Hematopoietic multipotent progenitor cell treated with erythropoietin and hydrocortisone succinate and interleukin-3 and kit ligand, for 15 days (in vitro differentiated cells): ENCODE results near the gene GTF3C5.
A peak's percentile ranks its signal among the peaks of the same experiment; 100 is the strongest.
"Not testable (repeated sequence)": the region's sequence is repeated elsewhere in the genome, so short reads cannot be mapped to it uniquely, and the experiment has no call there.

Source experiments
- DNase-seq: peaks from one replicate; pipeline ENCODE4 v3.0.0-alpha.2; 2015; ENCODE audit warnings: low spot score

The GTF3C5 gene

DNA sequence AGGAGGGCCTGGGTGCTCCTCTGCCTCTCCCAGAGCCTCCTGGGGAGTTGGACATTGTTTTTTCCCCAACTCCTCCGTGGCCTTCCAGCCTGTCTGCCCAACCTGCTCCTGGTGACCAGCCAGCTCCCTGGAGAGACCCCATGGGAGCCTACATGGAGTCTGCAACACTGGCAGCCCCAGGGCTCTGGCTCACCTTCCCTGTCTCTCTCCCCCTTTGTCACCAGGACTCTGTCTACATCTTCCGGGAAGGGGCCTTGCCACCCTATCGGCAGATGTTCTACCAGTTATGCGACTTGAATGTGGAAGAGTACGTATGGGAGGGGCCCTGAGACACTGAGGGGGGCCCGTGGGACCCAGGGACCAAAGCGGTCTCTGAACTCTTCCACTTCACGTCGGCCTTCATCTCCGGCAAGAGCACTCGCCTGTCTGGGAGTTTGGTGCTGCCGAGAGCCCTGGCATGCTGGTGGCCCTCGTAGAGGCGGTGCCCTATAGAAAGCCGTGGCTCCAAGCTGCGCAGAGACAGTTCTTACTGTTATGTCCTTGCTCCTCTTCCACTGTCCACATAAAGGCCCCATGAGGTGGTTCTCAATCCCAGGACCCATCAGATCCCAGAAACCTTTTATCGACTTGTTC, 25.1 kb downstream of the GTF3C5 start:
- DNase-seq: no peak

DNA sequence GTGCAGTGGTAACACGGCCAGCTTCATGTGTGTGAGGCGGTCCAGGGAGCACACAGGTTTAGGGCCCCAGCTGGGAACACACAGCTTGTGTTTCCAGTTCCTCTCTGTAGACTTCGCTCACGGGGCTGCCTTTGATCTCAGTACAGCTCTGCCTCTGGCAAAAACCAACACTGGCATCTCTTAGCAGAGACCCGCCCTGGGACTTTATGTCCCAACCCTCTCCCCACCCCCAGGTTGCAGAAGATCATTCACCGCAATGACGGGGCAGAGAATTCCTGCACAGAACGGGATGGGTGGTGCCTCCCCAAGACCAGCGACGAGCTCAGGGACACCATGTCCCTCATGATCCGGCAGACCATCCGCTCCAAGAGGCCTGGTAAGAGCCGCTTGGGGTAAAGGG, 25.7 kb downstream of the GTF3C5 start:
- DNase-seq: no peak

DNA sequence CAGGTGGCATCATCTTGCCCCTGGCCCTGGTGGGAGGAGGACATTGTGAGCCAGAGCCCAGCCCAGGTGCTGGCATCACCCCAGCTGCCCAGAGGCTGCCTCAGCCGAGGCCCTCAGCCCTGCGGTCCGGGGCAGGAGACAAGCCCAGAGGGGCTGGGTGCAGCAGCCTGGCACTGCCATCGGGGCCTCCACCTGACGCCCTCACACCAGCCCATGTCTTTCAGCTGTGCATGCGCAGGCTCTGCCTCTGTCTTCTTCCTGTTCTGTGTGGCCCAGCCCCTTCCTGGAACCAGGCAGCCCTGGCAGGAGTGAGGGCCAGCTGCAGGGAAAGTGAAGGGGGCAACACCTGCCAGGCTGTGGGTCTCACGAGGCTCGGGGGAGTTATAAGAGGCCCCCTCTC, 26.2 kb downstream of the GTF3C5 start:
- no peak for DNase-seq

DNA sequence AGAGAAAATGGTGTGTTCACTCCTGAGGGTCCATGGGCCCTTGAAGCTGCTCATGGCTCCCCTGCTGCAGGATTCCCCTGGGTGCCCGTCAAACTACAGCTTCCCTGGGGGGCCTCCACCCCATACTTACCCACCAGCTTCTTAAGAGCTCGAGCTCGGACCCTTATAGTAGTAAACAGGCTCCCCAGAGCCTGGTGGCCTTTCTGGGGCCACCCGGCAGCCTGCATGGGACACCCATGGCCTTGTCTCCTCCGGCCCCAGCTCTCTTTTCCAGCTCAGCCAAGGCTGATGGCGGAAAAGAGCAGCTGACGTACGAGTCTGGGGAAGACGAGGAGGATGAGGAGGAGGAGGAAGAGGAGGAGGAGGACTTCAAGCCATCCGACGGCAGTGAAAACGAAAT, 26.8 kb downstream of the GTF3C5 start:
- no peak for DNase-seq

DNA sequence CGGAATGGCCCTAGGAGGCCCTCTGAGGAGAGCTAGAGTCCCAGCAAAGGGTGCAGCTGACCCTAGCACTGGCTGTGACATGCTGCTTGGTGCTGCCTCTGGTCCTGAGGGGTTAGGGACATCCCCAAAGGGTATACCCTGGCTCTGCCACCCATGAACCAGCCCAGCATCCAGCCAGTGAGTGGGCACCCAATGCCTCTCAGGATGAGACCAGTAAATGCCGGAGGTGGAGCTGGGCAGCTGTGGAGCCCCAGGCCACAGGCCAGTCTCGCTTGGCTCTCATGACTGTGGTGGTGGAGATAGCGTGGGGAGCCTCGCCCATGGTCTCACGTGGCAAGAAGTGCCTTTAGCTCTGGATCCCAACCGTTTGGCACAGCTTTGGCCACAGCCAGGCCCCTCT, 27.3 kb downstream of the GTF3C5 start:
- no peak for DNase-seq

DNA sequence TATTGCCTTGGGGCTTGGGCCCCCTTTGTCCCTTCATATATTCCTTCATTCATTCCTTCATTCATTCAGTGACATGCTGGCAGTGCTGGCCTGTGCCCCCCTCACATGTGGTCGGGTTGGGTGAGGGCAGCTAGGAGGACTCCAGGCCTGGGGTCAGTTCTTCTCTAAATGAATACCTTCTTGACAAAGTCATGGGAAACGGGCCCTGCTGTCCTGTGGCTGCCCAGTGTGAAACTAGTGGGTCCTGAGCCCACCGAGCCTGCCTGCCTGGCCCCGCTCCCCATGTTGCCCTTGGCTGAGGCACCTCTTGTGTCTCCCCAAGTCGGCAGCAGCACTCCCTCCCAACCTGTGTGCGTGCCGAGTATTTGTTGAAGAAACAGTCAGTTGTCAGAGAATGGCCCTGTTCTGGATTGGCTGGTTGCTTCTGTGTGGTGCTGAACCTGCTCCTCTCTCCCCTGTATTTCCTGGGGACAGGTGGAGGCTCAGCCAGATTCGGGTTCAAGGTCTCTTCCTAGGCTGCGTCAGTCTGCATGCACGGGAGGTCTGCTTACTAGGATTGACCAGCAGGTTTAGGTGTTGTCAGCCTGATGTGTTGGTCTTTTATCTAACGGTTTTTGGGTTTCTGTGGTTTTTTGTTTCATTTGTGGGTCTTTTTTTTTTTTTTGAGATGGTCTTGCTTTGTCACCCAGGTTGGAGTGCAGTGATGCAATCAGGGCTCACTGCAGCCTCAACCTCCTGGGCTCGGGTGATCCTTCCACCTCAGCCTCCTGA, 27.9 kb downstream of the GTF3C5 start:
- DNase-seq: no peak

DNA sequence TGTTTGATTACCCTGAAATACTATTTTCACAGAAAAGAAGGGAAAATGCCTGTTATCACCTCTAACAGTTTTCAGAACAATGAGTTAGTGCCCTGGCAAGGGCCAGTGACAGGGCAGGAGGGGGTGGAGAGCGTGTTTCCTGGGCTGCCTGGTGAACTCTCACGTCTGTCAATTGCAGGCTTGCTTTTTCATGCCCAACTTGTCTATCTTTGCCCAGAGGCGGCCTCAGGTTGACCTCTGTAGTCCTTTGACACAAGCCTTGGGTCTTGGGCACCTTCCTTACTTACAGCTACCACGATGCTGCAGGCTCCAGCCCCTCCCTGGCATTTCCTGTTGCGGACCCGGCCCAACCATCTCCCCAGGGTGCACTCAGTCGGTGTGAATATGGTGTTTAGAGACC, 28.8 kb downstream of the GTF3C5 start:
- no peak for DNase-seq

DNA sequence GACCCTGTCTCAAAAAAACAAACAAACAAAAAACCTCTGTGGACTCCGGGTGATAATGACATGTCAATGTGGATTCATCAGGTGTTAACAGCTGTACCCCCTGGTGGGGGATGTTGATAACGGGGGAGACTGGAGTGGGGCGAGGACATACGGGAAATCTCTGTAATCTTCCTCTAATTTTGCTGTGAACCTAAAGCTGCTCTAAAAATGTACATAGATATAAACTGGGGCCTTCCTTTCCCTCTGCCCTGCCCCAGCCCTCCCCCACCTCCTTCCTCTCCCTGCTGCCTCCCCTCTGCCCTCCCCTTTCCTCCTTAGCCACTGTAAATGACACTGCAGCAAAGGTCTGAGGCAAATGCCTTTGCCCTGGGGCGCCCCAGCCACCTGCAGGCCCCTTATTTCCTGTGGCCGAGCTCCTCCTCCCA, 29.6 kb downstream of the GTF3C5 start:
- peak; percentile 12 for DNase-seq

DNA sequence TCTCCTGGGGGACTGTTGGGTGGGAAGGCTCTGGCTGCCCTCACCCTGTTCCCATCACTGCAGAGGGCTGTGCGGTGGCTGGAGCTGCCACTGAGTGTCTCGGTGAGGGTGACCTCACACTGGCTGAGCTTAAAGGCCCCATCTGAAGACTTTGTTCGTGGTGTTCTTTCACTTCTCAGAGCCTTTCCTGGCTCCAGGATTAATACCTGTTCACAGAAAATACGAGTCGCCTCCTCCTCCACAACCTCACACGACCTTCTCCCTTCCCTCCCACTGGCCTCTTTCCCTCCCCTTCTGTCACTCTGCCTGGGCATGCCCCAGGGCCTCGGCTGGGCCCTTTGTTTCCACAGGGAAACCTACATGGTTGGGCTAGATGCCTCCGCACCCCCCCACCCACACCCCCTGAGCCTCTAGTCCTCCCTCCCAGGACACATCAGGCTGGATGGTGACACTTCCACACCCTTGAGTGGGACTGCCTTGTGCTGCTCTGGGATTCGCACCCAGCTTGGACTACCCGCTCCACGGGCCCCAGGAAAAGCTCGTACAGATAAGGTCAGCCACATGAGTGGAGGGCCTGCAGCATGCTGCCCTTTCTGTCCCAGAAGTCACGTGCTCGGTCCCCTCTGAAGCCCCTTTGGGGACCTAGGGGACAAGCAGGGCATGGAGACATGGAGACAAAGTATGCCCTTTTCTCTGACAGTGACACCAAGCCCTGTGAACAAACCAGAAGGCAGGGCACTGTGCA, 30.4 kb downstream of the GTF3C5 start:
- DNase-seq: not testable (repeated sequence)

DNA sequence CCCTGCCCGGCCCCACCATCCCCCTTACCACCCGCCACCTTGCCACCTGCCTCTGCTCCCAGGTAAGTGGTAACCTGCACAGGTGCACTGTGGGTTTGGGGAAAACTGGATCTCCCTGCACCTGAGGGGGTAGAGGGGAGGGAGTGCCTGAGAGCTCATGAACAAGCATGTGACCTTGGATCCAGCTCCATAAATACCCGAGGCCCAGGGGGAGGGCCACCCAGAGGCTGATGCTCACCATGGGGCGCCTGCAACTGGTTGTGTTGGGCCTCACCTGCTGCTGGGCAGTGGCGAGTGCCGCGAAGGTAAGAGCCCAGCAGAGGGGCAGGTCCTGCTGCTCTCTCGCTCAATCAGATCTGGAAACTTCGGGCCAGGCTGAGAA, 31.0 kb downstream of the GTF3C5 start, which contains the start of gene CEL:
Gene CEL (plus strand): TSS at position 218 of the 382 bp plus-strand sequence. CDS start 22 bp downstream, at position 240.
- DNase-seq: not testable (repeated sequence)

DNA sequence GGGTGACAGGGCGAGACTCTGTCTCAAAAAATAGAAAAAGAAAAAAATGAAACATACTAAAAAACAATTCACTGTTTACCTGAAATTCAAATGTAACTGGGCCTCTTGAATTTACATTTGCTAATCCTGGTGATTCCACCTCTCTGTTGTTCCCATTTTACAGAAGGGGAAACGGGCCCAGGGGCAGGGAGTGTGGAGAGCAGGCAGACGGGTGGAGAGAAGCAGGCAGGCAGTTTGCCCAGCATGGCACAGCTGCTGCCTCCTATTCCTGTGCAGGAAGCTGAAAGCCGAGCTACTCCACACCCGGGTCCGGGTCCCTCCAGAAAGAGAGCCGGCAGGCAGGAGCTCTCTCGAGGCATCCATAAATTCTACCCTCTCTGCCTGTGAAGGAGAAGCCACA, 31.8 kb downstream of the GTF3C5 start:
- not testable (repeated sequence) for DNase-seq

DNA sequence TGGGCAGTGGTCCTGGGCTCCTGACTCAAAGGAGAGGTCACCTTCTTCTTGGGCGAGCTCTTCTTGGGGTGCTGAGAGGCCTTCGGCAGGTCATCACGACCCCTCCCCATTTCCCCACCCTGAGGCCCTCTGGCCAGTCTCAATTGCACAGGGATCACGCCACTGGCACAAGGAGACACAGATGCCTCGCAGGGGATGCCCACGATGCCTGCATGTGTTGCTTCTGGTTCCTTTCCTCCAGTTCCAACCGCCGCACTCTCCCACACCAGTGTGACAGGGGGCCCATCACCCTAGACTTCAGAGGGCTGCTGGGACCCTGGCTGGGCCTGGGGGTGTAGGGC, 32.3 kb downstream of the GTF3C5 start:
- no peak for DNase-seq

DNA sequence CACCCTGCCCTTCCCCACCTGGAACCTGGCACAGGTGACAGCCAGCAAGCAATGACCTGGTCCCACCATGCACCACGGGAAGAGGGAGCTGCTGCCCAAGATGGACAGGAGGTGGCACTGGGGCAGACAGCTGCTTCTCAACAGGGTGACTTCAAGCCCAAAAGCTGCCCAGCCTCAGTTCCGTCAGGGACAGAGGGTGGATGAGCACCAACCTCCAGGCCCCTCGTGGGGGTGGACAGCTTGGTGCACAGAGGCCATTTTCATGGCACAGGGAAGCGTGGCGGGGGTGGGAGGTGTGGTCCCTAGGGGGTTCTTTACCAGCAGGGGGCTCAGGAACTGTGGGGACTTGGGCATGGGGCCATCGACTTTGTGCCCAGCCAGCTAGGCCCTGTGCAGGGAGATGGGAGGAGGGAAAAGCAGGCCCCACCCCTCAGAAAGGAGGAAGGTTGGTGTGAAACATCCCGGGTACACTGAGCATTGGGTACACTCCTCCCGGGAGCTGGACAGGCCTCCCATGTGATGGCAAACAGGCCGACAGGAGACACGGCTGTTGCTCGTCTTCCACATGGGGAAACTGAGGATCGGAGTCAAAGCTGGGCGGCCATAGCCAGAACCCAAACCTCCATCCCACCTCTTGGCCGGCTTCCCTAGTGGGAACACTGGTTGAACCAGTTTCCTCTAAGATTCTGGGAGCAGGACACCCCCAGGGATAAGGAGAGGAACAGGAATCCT, 32.9 kb downstream of the GTF3C5 start:
- DNase-seq: no peak

DNA sequence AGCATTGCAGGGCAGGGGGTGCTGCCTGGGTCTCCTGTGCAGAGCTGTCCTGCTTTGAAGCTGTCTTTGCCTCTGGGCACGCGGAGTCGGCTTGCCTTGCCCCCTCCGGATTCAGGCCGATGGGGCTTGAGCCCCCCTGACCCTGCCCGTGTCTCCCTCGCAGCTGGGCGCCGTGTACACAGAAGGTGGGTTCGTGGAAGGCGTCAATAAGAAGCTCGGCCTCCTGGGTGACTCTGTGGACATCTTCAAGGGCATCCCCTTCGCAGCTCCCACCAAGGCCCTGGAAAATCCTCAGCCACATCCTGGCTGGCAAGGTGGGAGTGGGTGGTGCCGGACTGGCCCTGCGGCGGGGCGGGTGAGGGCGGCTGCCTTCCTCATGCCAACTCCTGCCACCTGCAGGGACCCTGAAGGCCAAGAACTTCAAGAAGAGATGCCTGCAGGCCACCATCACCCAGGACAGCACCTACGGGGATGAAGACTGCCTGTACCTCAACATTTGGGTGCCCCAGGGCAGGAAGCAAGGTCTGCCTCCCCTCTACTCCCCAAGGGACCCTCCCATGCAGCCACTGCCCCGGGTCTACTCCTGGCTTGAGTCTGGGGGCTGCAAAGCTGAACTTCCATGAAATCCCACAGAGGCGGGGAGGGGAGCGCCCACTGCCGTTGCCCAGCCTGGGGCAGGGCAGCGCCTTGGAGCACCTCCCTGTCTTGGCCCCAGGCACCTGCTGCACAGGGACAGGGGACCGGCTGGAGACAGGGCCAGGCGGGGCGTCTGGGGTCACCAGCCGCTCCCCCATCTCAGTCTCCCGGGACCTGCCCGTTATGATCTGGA, 33.7 kb downstream of the GTF3C5 start:
- no peak for DNase-seq

DNA sequence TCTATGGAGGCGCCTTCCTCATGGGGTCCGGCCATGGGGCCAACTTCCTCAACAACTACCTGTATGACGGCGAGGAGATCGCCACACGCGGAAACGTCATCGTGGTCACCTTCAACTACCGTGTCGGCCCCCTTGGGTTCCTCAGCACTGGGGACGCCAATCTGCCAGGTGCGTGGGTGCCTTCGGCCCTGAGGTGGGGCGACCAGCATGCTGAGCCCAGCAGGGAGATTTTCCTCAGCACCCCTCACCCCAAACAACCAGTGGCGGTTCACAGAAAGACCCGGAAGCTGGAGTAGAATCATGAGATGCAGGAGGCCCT, 34.2 kb downstream of the GTF3C5 start:
- DNase-seq: no peak

DNA sequence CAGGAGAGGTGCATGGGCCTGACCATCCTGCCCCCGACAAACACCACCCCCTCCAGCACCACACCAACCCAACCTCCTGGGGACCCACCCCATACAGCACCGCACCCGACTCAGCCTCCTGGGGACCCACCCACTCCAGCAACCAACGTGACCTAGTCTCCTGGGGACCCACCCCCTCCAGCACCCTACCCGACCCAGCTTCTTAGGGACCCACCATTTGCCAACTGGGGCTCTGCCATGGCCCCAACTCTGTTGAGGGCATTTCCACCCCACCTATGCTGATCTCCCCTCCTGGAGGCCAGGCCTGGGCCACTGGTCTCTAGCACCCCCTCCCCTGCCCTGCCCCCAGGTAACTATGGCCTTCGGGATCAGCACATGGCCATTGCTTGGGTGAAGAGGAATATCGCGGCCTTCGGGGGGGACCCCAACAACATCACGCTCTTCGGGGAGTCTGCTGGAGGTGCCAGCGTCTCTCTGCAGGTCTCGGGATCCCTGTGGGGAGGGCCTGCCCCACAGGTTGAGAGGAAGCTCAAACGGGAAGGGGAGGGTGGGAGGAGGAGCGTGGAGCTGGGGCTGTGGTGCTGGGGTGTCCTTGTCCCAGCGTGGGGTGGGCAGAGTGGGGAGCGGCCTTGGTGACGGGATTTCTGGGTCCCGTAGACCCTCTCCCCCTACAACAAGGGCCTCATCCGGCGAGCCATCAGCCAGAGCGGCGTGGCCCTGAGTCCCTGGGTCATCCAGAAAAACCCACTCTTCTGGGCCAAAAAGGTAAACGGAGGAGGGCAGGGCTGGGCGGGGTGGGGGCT, 35.6 kb downstream of the GTF3C5 start:
- DNase-seq: no peak

DNA sequence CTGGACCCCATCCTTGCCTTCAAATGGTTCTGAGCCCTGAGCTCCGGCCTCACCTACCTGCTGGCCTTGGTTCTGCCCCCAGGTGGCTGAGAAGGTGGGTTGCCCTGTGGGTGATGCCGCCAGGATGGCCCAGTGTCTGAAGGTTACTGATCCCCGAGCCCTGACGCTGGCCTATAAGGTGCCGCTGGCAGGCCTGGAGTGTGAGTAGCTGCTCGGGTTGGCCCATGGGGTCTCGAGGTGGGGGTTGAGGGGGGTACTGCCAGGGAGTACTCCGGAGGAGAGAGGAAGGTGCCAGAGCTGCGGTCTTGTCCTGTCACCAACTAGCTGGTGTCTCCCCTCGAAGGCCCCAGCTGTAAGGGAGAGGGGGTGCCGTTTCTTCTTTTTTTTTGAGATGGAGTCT, 36.2 kb downstream of the GTF3C5 start:
- no peak for DNase-seq

DNA sequence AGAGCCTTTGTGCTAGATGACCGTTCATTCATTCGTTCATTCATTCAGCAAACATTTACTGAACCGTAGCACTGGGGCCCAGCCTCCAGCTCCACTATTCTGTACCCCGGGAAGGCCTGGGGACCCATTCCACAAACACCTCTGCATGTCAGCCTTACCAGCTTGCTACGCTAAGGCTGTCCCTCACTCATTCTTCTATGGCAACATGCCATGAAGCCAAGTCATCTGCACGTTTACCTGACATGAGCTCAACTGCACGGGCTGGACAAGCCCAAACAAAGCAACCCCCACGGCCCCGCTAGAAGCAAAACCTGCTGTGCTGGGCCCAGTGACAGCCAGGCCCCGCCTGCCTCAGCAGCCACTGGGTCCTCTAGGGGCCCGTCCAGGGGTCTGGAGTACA, 37.0 kb downstream of the GTF3C5 start:
- DNase-seq: no peak

DNA sequence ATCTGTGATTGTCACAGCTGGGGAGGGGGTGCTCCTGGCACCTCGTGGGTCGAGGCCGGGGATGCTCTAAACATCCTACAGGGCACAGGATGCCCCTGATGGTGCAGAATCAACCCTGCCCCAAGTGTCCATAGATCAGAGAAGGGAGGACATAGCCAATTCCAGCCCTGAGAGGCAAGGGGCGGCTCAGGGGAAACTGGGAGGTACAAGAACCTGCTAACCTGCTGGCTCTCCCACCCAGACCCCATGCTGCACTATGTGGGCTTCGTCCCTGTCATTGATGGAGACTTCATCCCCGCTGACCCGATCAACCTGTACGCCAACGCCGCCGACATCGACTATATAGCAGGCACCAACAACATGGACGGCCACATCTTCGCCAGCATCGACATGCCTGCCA, 37.6 kb downstream of the GTF3C5 start:
- DNase-seq: not testable (repeated sequence)

DNA sequence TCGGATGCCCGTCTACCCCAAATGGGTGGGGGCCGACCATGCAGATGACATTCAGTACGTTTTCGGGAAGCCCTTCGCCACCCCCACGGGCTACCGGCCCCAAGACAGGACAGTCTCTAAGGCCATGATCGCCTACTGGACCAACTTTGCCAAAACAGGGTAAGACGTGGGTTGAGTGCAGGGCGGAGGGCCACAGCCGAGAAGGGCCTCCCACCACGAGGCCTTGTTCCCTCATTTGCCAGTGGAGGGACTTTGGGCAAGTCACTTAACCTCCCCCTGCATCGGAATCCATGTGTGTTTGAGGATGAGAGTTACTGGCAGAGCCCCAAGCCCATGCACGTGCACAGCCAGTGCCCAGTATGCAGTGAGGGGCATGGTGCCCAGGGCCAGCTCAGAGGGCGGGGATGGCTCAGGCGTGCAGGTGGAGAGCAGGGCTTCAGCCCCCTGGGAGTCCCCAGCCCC, 39.7 kb downstream of the GTF3C5 start:
- not testable (repeated sequence) for DNase-seq

DNA sequence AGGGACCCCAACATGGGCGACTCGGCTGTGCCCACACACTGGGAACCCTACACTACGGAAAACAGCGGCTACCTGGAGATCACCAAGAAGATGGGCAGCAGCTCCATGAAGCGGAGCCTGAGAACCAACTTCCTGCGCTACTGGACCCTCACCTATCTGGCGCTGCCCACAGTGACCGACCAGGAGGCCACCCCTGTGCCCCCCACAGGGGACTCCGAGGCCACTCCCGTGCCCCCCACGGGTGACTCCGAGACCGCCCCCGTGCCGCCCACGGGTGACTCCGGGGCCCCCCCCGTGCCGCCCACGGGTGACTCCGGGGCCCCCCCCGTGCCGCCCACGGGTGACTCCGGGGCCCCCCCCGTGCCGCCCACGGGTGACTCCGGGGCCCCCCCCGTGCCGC, 40.2 kb downstream of the GTF3C5 start:
- DNase-seq: not testable (repeated sequence)
